Measurements from ENCODE around the gene PBX3.

- no peak for TF ChIP-seq POLR2AphosphoS5 (IDR thresholded peaks at IDR 0.05; ENCODE audit: low read depth, low read length)
- no peak for TF ChIP-seq POLR2A (IDR thresholded peaks at IDR 0.05; ENCODE audit: low read depth, low read length)
Measured at GRCh38 chr9:126002476-126003350, 255.5 kb downstream of the PBX3 start.
